IPS DF 6.9 (cell line): ENCODE data around the gene STK33.

Experiments
- DNase-seq: peaks from one replicate; pipeline ENCODE4 v3.0.0-alpha.2; 2013; ENCODE audit warnings: low read depth, low spot score
- H3K27ac ChIP-seq: one replicate; pipeline ENCODE4 v1.5.1; 2013; ENCODE audit warnings: low read length, control low read depth
- H3K27me3 ChIP-seq: 2 replicates; pipeline ENCODE4 v1.6.1; 2013; ENCODE audit warnings: mild to moderate bottlenecking, low read length; ENCODE audit not compliant: control insufficient read depth, insufficient read depth
- H3K36me3 ChIP-seq: 2 replicates; pipeline ENCODE4 v1.6.1; 2013; ENCODE audit warnings: low read length; ENCODE audit not compliant: control insufficient read depth, insufficient read depth
- H3K4me1 ChIP-seq: 2 replicates; pipeline ENCODE4 v1.6.1; 2013; ENCODE audit warnings: low read length; ENCODE audit not compliant: control insufficient read depth, insufficient read depth
- H3K4me3 ChIP-seq: 2 replicates; pipeline ENCODE4 v1.5.1; 2013; ENCODE audit warnings: mild to moderate bottlenecking, low read length
- H3K9me3 ChIP-seq: 2 replicates; pipeline ENCODE4 v1.6.1; 2013; ENCODE audit warnings: low read length, inconsistent platforms; ENCODE audit not compliant: control insufficient read depth, insufficient read depth
- WGBS: extraction: QIAGEN DNeasy Blood & Tissue Kit; methylation state at CpG from one replicate; pipeline ENCODE4 v1.1.7; 2013; ENCODE audit warnings: mixed read lengths, missing lambda C conversion rate; ENCODE audit not compliant: insufficient read length, insufficient coverage; 5-methylcytosine and 5-hydroxymethylcytosine counted together

The STK33 gene

DNA sequence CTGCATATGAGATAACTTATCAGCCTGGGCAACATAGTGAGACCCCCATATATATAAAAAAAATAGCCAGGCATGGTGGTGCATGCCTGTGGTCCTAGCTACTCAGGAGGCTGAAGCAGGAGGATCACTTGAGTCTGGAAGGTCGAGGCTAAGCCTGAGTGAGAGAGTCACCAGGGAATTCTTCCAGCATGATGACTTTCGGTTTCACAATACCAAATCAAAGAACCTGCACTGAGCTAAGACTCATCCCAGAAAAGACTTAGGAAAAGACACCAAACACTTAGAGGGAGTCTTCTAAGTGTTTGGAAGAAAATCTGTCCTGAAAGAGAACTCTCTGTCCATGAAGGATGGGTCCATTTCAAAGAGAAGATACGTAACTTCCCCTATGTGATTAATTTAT is 12.7 kb downstream of the STK33 start:
- DNase-seq, result no peak
- no CpG with 5 or more reads among the region's 3 CpGs for WGBS
- no peak overlapping the region for H3K4me3 ChIP-seq
- no peaks in the 10 kb centered on the region for H3K9me3 ChIP-seq
- H3K4me1 ChIP-seq, result no peaks in the 10 kb centered on the region
- no peaks in the 10 kb centered on the region for H3K36me3 ChIP-seq
- no peaks in the 10 kb centered on the region for H3K27me3 ChIP-seq
- H3K27ac ChIP-seq, result no peak overlapping the region

DNA sequence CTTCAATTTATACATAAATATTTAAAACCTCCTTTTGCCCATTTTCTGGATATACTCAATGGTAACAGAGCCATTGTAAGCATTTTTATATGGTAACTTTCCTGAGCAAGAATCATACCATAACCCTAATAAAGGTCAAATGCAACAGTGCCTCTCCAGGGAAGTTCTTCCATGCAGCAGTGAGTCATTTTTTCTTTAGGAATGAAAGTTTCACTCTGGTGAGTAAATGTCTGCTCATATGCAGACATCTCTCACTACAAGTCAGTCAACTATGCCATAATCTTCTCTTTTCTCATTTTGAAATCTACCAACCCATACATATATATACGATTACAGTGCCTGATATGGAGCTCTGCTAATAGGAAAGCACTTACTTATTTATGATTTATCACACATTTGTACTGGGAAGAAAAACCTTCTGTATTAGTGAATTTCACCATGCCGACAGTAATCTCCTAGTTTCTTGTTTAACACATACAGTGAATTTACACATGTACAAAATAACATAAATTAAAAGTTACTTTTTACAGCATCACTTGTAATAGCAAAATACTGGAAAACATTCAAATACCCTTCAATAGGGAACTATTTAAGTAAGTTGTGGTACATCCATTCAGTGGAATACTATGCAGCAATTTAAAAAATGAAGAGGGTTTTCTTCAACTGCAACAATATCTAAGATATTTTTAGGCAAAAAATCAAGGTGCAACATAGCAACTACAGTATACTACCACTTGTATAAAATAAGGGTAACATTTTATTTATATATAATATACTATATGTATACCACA is 16.0 kb downstream of the STK33 start:
- no peak overlapping the region for H3K4me3 ChIP-seq
- H3K9me3 ChIP-seq, result no peaks in the 10 kb centered on the region
- no peak for DNase-seq
- H3K27ac ChIP-seq, result no peak overlapping the region
- H3K4me1 ChIP-seq, result no peaks in the 10 kb centered on the region
- H3K36me3 ChIP-seq, result no peaks in the 10 kb centered on the region
- no CpG with 5 or more reads among the region's 2 CpGs for WGBS
- H3K27me3 ChIP-seq, result no peaks in the 10 kb centered on the region; the same call in 1 of the 2 replicates

DNA sequence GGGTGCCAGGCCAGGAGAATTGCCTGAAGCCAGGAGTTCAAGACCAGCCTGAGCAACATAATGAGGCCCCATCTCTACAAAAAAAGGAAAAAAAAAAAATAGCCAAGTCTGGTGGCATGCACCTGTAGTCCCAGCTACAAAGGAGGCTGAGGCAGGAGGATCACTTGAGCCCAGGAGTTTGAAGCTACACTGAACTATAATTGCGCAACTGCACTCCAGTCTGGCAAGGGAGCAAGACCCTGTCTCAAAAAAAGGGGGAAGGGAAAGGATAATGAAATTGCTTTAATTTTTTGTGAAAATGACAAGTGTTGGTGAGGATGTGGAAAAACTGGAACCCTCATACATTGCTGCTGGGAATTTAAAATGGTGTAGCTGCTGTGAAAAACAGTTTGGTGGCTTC is 19.2 kb downstream of the STK33 start:
- no peak overlapping the region for H3K4me3 ChIP-seq
- no peaks in the 10 kb centered on the region for H3K4me1 ChIP-seq
- no peak overlapping the region for H3K27ac ChIP-seq
- no peaks in the 10 kb centered on the region for H3K9me3 ChIP-seq
- no CpG with 5 or more reads among the region's 1 CpG for WGBS
- H3K36me3 ChIP-seq, result no peaks in the 10 kb centered on the region
- no peaks in the 10 kb centered on the region; the same call in 1 of the 2 replicates for H3K27me3 ChIP-seq
- no peak for DNase-seq

DNA sequence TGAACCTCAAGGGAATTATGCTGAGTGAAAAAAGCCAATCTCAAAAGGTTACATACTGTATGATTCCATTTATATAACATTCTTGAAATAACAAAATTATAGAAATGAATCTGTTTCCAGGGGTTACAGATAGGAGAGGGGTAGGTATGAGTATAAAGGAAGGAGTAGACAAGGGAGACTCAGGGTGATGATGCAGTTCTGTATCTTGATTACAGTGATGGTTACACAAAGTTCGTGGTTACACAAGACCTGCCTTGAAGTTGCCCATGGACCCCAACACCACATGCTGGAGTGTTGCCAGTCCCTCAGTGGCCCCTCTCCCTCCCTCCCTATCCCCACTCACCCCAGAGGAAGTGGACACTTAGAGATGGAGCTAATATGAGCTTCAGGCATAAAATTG is 20.3 kb downstream of the STK33 start:
- Histone ChIP-seq H3K9me3 (no peaks in the 10 kb centered on the region), H3K27ac (no peak overlapping the region), H3K4me3 (no peak overlapping the region), H3K4me1 (no peaks in the 10 kb centered on the region), H3K27me3 (no peaks in the 10 kb centered on the region; the same call in 1 of the 2 replicates), H3K36me3 (no peaks in the 10 kb centered on the region)
- WGBS, result no CpG with 5 or more reads among the region's 1 CpG
- no peak for DNase-seq

DNA sequence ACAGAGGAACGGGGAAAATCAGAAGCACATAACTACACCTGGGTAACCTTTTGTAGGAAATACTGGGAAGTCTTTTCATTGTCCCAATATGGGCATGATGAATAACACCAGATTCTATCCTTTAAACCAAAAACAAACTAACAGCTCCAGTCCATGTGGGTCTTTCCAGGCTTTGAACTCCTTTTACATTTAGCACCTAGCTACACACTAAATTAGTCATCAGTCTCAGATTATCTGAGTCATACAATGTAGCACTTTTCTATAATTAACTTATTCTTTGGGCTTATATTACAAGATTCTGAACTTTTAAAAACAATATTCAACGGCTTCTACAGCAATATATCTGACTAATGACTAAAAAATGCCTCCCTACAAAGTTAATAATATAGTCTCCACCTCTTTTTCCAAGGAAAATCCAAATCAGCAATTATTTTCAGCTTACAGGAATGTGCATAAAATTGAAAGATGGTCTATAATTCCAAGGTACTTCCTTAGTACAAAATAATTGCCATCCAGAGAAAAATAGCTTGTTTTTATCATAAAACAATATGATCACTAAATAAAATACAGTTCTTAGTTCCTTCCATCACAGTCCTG is 26.3 kb downstream of the STK33 start:
- WGBS, result no CpG with 5 or more reads among the region's 2 CpGs
- H3K4me3 ChIP-seq, result no peak overlapping the region
- no peaks in the 10 kb centered on the region for H3K27me3 ChIP-seq
- no peaks in the 10 kb centered on the region for H3K9me3 ChIP-seq
- H3K4me1 ChIP-seq, result no peaks in the 10 kb centered on the region
- H3K36me3 ChIP-seq, result no peaks in the 10 kb centered on the region
- no peak for DNase-seq
- no peak overlapping the region for H3K27ac ChIP-seq

DNA sequence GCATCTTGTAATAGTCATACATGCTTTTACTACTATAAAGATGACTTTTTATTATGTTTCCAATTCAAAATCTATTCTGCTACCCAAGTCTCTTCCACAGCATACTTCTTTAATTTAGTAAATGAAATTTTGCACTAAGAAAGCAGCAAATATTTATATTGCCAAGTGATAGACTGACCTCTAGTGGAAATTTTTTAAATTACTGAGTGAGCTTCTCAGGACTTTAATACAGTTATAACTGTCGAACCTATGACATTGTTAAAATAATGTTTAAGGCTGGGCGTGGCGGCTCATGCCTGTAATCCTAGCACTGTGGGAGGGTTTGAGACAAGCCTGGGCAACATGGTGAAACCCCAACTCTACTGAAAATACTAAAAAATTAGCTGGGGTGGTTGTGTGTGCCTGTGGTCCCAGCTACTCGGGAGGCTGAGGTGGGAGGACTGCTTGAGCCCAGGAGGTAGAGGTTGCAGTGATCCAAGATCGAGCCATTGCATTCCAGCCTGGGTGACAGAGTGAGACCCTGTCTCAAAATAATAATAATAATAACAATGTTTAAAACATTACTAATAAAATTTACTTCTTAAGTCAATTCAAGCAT is 27.3 kb downstream of the STK33 start:
- no CpG with 5 or more reads among the region's 5 CpGs for WGBS
- DNase-seq, result no peak

DNA sequence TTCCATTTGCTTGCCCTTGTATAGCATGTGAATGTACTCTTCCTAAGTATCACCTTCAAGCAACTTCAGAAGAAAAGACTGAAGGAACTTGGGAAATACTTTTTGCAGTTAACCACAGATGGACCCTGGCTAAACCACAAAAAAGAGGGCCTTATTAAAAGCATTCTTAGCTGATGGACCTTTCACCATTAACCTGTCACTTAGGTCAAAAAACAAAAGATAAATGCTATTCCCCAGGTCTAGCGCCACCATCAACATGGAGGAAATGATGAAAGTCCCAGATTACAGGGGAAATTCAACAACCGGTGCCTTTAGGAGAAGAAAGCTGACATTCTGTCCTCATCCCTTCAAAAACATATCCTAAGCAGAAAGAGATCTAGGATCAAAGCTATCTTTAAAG is 29.5 kb downstream of the STK33 start:
- Histone ChIP-seq H3K27me3 (no peaks in the 10 kb centered on the region), H3K4me3 (no peak overlapping the region), H3K36me3 (no peaks in the 10 kb centered on the region), H3K9me3 (no peaks in the 10 kb centered on the region), H3K4me1 (no peaks in the 10 kb centered on the region), H3K27ac (no peak overlapping the region)
- DNase-seq, result no peak
- WGBS, result no CpG with 5 or more reads among the region's 2 CpGs

More for the DNA sequence above, 27.3 kb downstream of the STK33 start:
- H3K36me3 ChIP-seq, result no peaks in the 10 kb centered on the region
- H3K9me3 ChIP-seq, result no peaks in the 10 kb centered on the region
- H3K4me1 ChIP-seq, result no peaks in the 10 kb centered on the region
- no peaks in the 10 kb centered on the region for H3K27me3 ChIP-seq
- H3K4me3 ChIP-seq, result no peak overlapping the region
- no peak overlapping the region for H3K27ac ChIP-seq

DNA sequence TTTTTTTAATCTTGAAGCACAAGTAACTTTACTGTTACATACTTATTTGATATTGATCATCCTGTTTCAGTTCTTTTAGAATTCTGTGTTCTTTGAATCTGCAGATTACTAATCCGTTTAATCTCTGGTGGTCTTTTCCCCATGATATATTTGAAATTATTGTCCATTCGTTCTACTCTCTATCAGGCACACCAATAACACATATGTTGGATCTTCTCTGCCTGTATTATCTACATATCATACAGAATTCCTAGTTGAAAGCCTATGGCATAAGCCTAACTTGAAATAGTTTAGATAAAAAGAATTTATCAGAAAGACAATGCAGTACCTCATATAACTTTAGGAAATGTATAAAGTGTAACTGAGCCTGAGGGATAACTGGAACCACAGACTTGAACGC is 32.6 kb downstream of the STK33 start:
- no peak for DNase-seq
- no CpG with 5 or more reads among the region's 3 CpGs for WGBS
- no peak overlapping the region for H3K4me3 ChIP-seq

DNA sequence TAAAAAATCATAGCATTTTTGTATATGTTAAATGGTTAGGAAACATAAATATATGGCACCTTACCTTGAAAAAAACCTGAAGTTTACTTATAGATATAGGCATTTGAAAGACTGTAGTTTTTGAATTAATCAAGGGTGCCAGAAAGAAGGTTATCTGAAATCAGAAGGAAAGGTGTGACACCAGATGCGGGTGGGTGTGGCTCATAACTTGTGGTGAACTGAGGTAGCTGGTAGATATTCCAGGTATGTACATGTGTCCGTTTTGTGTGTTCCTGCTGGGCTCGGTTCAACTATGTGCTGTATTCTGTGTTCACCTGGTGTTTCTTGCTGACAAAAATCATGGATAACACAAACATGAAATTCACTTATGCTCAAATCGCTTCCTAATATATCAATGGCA is 35.6 kb downstream of the STK33 start:
- no peaks in the 10 kb centered on the region for H3K27me3 ChIP-seq
- no peaks in the 10 kb centered on the region for H3K9me3 ChIP-seq
- H3K4me1 ChIP-seq, result no peaks in the 10 kb centered on the region
- no peaks in the 10 kb centered on the region for H3K36me3 ChIP-seq
- no peak overlapping the region for H3K27ac ChIP-seq
- no peak for DNase-seq
- H3K4me3 ChIP-seq, result no peak overlapping the region
- no CpG with 5 or more reads among the region's 4 CpGs for WGBS

More for the DNA sequence above, 32.6 kb downstream of the STK33 start:
- H3K9me3 ChIP-seq, result no peaks in the 10 kb centered on the region
- no peaks in the 10 kb centered on the region for H3K36me3 ChIP-seq
- no peaks in the 10 kb centered on the region for H3K4me1 ChIP-seq
- no peaks in the 10 kb centered on the region for H3K27me3 ChIP-seq
- H3K27ac ChIP-seq, result no peak overlapping the region

DNA sequence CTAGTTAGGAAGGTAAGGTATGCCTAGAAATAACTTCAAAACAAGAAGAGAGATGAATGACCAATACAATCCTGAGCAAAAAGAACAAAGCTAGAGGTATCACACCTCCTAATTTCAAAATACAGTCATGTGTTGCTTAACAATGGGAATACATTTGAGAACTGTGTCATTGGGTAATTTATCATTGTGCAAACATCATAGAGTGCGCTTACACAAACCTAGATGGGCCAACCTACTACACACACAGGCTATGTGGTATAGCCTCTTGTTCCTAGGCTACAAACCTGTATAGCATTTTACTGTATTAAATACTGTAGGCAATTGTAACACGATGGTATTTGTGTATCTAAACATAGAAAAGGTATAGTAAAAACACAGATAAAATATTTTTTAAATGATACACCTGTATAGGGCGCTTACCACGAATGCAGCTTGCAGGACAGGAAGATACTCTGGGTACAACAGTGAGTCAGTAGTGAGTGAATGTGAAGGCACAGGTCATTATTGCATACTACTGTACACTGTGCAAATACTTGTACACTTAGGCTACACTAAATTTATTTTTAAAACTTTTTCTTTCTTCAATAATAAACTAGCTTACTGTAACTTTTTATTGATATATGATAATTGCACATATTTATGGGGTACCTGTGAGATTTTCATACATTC is 48.2 kb downstream of the STK33 start:
- Histone ChIP-seq H3K9me3 (no peaks in the 10 kb centered on the region), H3K36me3 (no peaks in the 10 kb centered on the region), H3K4me1 (no peaks in the 10 kb centered on the region), H3K27ac (no peak overlapping the region), H3K27me3 (no peaks in the 10 kb centered on the region), H3K4me3 (no peak overlapping the region)
- WGBS, result no CpG with 5 or more reads among the region's 4 CpGs
- DNase-seq, result no peak
